Muscle of leg (tissue), 9 donors: Measurements from ENCODE around the gene EPOP. TPM values are rescaled to one million over a fixed set of nuclear protein-coding genes. Genes with fewer than 3 reads are reported as not detected.

Source experiments
- polyA plus RNA-seq, 8 donors: library from polyadenylated mRNA; unstranded; fragments of 120-200 nt; gene quantifications; one replicate each; pipeline versions ENCODE4 v1.2.1 to v1.2.3, GENCODE V29; 2013; ENCODE audit warnings: inconsistent platforms in 1 of 8, low replicate concordance in 1 of 8; ENCODE audit not compliant: insufficient read length in 8 of 8, insufficient read depth in 1 of 8
- total RNA-seq: library from RNA; stranded (reverse); fragments of 120-200 nt; gene quantifications from one replicate; pipeline ENCODE4 v1.2.4, GENCODE V29; 2013

The EPOP gene
- total and polyA plus RNA-seq, 9 donors, result 0.31 to 0.78 (median 0.41) TPM

Other genes with a start within 250 kb of the EPOP start
- gene ARHGAP23, start 246.5 kb downstream of the EPOP start, total RNA-seq, result 17.1 TPM
- gene ARHGAP23, start 246.5 kb downstream of the EPOP start, polyA plus RNA-seq, result 10 to 100 TPM; 29.3 to 44.2 (median 37.6) TPM
- 0.75 TPM for gene SRCIN1, start 69.0 kb downstream of the EPOP start, total RNA-seq
- gene SRCIN1, start 69.0 kb downstream of the EPOP start, polyA plus RNA-seq, result 1 to 10 TPM in 5 of 8 donors, under 1 TPM in 3; 0.75 to 1.9 (median 1.3) TPM
- gene MLLT6, start 30.3 kb upstream of the EPOP start, total RNA-seq, result 40.8 TPM
- gene MLLT6, start 30.3 kb upstream of the EPOP start, polyA plus RNA-seq, result 10 to 100 TPM; 43.9 to 77.3 (median 64.0) TPM
- gene CISD3, start 55.4 kb upstream of the EPOP start, total RNA-seq, result 6.4 TPM
- gene CISD3, start 55.4 kb upstream of the EPOP start, polyA plus RNA-seq, result 10 to 100 TPM; 12.9 to 21.2 (median 15.1) TPM
- gene PCGF2, start 73.4 kb upstream of the EPOP start, total RNA-seq, result 15.2 TPM
- gene PCGF2, start 73.4 kb upstream of the EPOP start, polyA plus RNA-seq, result 10 to 100 TPM; 24.7 to 56.5 (median 44.1) TPM
- 159 TPM for gene PSMB3, start 77.8 kb upstream of the EPOP start, total RNA-seq
- gene PSMB3, start 77.8 kb upstream of the EPOP start, polyA plus RNA-seq, result 10 to 100 TPM; 70.3 to 90.7 (median 76.4) TPM
- 36.2 TPM for gene PIP4K2B, start 124.6 kb upstream of the EPOP start, total RNA-seq
- 10 to 100 TPM; 55.1 to 73.5 (median 66.9) TPM for gene PIP4K2B, start 124.6 kb upstream of the EPOP start, polyA plus RNA-seq
- 9.2 TPM for gene CWC25, start 150.4 kb upstream of the EPOP start, total RNA-seq
- gene CWC25, start 150.4 kb upstream of the EPOP start, polyA plus RNA-seq, result 10 to 100 TPM; 13.6 to 18.6 (median 14.4) TPM
- gene RPL23, start 178.8 kb upstream of the EPOP start, total RNA-seq, result 3,946 TPM
- 1,000 to 10,000 TPM; 2,460 to 3,568 (median 2,819) TPM for gene RPL23, start 178.8 kb upstream of the EPOP start, polyA plus RNA-seq
- 37.6 TPM for gene LASP1, start 195.1 kb upstream of the EPOP start, total RNA-seq
- gene LASP1, start 195.1 kb upstream of the EPOP start, polyA plus RNA-seq, result 100 to 1,000 TPM in 1 of 8 donors, 10 to 100 TPM in 7; 69.4 to 118 (median 82.5) TPM